MM.1S (cell line): ENCODE data around the gene EFNA5.

ENCODE experiments used
- DNase-seq: peaks from one replicate; pipeline ENCODE4 v3.0.0-alpha.2; 2015
- H2AFZ ChIP-seq: fragments of 300-600 bp; sonication (generic); 2 replicates; pipeline ENCODE4 v1.6.0; 2016; ENCODE audit warnings: antibody characterized with exemption, low read length
- H3F3A ChIP-seq: fragments of 300-600 bp; sonication (generic); 2 replicates; pipeline ENCODE4 v1.6.1; 2016; ENCODE audit warnings: mild to moderate bottlenecking, antibody characterized with exemption, low read length, moderate library complexity, mixed read lengths; ENCODE audit not compliant: insufficient read depth
- H3K27ac ChIP-seq: fragments of 300-600 bp; sonication (generic); 2 replicates; pipeline ENCODE4 v1.5.1; 2016; ENCODE audit warnings: mild to moderate bottlenecking, low read length
- H3K27me3 ChIP-seq: fragments of 300-600 bp; sonication (generic); replicated peaks from 2 replicates; pipeline ENCODE4 v1.6.0; 2016; ENCODE audit warnings: low read length; ENCODE audit not compliant: insufficient read depth
- H3K36me3 ChIP-seq: fragments of 300-600 bp; sonication (generic); replicated peaks from 2 replicates; pipeline ENCODE4 v1.6.1; 2016; ENCODE audit warnings: mild to moderate bottlenecking, low read length, mixed read lengths; ENCODE audit not compliant: insufficient read depth
- H3K4me1 ChIP-seq: fragments of 300-600 bp; sonication (generic); 2 replicates; pipeline ENCODE4 v1.6.1; 2016; ENCODE audit warnings: low read length, mixed read lengths
- H3K4me2 ChIP-seq: fragments of 300-600 bp; sonication (generic); 2 replicates; pipeline ENCODE4 v1.6.0; 2016; ENCODE audit warnings: low read depth, low read length
- H3K4me3 ChIP-seq: fragments of 300-600 bp; sonication (generic); 2 replicates; pipeline ENCODE4 v1.5.1; 2016; ENCODE audit warnings: low read length, mixed read lengths
- H3K79me2 ChIP-seq: fragments of 300-600 bp; sonication (generic); 2 replicates; pipeline ENCODE4 v1.6.1; 2016; ENCODE audit warnings: mixed run types, low read length, mixed read lengths
- H3K9ac ChIP-seq: fragments of 300-600 bp; sonication (generic); 2 replicates; pipeline ENCODE4 v1.6.1; 2016; ENCODE audit warnings: low read length, mixed read lengths
- H3K9me2 ChIP-seq: fragments of 300-600 bp; sonication (generic); replicated peaks from 2 replicates; pipeline ENCODE4 v1.6.1; 2016; ENCODE audit warnings: mild to moderate bottlenecking, low read length, mixed read lengths; ENCODE audit not compliant: insufficient read depth
- H3K9me3 ChIP-seq: fragments of 300-600 bp; sonication (generic); replicated peaks from 2 replicates; pipeline ENCODE4 v1.6.1; 2016; ENCODE audit warnings: mild to moderate bottlenecking, low read length, mixed read lengths; ENCODE audit not compliant: insufficient read depth
- H4K20me1 ChIP-seq: fragments of 300-600 bp; sonication (generic); 2 replicates; pipeline ENCODE4 v1.6.1; 2016; ENCODE audit warnings: mild to moderate bottlenecking, low read length, moderate library complexity, mixed read lengths; ENCODE audit not compliant: insufficient read depth
- EZH2 ChIP-seq: fragments of 300-600 bp; sonication (generic); optimal IDR thresholded peaks from 2 replicates; pipeline ENCODE3; 2017; ENCODE audit warnings: low read depth, mild to moderate bottlenecking, antibody characterized with exemption, low read length, mixed read lengths
- EZH2phosphoT487 ChIP-seq: fragments of 300-600 bp; sonication (generic); IDR thresholded peaks from 2 replicates; pipeline ENCODE4 v1.6.1; 2018; ENCODE audit warnings: antibody characterized with exemption, low read length
- TF ChIP-seq, protein P1 (sequence below): fragments of 300-600 bp; sonication (generic); IDR thresholded peaks from 2 replicates; pipeline ENCODE4 v1.5.1; 2016; ENCODE audit warnings: antibody characterized with exemption, low read length, mixed read lengths

EFNA5 gene

DNA sequence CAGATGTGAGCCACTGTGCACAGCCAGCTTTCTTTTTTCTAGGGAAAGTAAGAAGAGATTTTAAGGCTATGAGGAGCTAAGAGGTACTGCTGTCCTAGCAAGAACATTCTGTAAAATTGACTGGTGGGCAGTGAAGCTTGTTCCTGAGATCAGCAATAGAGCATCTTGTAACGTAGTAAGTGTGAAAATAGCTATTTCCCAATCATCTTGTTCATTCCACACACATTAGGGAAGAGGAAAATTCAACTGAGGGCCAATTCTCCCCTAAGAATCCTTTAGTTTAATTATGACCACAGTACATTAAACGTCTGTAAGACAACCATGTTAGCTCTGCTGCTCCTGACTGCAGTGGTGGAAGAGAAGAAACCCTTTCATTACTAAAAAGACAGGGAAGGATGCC lies 246.2 kb downstream of the EFNA5 start:
- DNase-seq, result no peak
- Histone ChIP-seq H4K20me1 (no peaks in the 10 kb centered on the region), H2AFZ (no peak overlapping the region), H3F3A (no peaks in the 10 kb centered on the region), H3K9ac (no peak overlapping the region), H3K36me3 (no peaks in the 10 kb centered on the region), H3K79me2 (no peaks in the 10 kb centered on the region), H3K4me2 (no peak overlapping the region), H3K27me3 (no peaks in the 10 kb centered on the region), H3K9me2 (no peaks in the 10 kb centered on the region), H3K9me3 (no peaks in the 10 kb centered on the region), H3K27ac (no peak overlapping the region), H3K4me3 (no peak overlapping the region), H3K4me1 (no peaks in the 10 kb centered on the region)
- TF ChIP-seq EZH2phosphoT487 (no peak), EZH2 (no peak)
- TF ChIP-seq, protein P1, sequence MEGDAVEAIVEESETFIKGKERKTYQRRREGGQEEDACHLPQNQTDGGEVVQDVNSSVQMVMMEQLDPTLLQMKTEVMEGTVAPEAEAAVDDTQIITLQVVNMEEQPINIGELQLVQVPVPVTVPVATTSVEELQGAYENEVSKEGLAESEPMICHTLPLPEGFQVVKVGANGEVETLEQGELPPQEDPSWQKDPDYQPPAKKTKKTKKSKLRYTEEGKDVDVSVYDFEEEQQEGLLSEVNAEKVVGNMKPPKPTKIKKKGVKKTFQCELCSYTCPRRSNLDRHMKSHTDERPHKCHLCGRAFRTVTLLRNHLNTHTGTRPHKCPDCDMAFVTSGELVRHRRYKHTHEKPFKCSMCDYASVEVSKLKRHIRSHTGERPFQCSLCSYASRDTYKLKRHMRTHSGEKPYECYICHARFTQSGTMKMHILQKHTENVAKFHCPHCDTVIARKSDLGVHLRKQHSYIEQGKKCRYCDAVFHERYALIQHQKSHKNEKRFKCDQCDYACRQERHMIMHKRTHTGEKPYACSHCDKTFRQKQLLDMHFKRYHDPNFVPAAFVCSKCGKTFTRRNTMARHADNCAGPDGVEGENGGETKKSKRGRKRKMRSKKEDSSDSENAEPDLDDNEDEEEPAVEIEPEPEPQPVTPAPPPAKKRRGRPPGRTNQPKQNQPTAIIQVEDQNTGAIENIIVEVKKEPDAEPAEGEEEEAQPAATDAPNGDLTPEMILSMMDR, result no peak

DNA sequence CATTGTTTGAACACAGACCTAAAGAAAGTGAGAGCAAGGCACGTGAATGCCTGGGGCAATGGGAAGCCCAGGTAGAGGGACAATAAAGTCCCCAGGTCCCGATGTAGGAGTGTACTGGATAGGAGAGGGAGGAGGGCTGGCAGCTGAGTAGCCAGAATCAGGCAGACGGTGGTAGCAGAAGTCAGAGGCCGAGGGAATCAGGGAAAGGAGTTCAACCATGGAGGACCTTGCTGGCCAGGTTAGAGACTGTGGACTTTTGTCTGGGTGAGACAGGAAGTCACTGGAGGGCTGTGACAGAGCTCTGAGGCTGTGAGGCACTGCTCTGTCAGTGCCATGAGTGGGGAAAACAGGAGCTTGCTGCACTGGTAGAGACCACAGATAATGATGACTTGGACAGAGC lies 248.2 kb downstream of the EFNA5 start:
- Histone ChIP-seq H3K4me2 (no peak overlapping the region), H3K9me2 (no peaks in the 10 kb centered on the region), H3K36me3 (no peaks in the 10 kb centered on the region), H3K4me1 (no peaks in the 10 kb centered on the region), H3K27ac (no peak overlapping the region), H3K4me3 (no peak overlapping the region), H3K27me3 (no peaks in the 10 kb centered on the region), H3K9ac (no peak overlapping the region), H3K79me2 (no peaks in the 10 kb centered on the region), H4K20me1 (no peaks in the 10 kb centered on the region), H3K9me3 (no peaks in the 10 kb centered on the region), H2AFZ (no peak overlapping the region), H3F3A (no peaks in the 10 kb centered on the region)
- TF ChIP-seq, protein P1, result no peak
- TF ChIP-seq EZH2phosphoT487 (no peak), EZH2 (no peak)
- DNase-seq, result no peak

DNA sequence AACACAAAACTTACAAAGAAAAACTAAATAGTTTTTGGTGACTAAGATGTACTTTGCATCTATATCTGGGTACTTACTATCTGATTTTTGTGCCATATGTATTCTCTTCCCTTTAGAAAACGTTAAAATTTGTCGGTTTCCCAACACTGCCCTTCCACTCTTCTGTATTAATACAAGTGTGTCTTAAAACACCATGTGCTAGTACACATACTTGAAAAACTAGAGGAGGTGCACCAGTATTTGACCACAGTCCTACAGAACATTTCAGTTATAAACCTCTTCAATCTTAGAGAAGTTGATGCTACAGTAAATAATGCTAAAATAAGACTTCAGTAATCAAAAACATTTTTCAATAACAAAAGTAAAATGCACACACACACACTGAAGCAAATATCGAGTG lies 251.2 kb downstream of the EFNA5 start:
- H3K27me3 ChIP-seq, result no peaks in the 10 kb centered on the region
- no peaks in the 10 kb centered on the region for H3F3A ChIP-seq
- TF ChIP-seq EZH2, result no peak
- TF ChIP-seq, protein P1, result no peak
- TF ChIP-seq EZH2phosphoT487, result no peak
- H3K27ac ChIP-seq, result no peak overlapping the region
- no peak overlapping the region for H2AFZ ChIP-seq
- H3K4me2 ChIP-seq, result no peak overlapping the region
- no peaks in the 10 kb centered on the region for H3K79me2 ChIP-seq
- H3K4me3 ChIP-seq, result no peak overlapping the region
- H3K36me3 ChIP-seq, result no peaks in the 10 kb centered on the region
- H3K4me1 ChIP-seq, result no peaks in the 10 kb centered on the region
- DNase-seq, result no peak
- H3K9me3 ChIP-seq, result no peaks in the 10 kb centered on the region
- H3K9me2 ChIP-seq, result no peaks in the 10 kb centered on the region
- no peak overlapping the region for H3K9ac ChIP-seq
- H4K20me1 ChIP-seq, result no peaks in the 10 kb centered on the region
